NOMO-1 treated with dmso at 0.1 percent for 144 hours (cell line): ENCODE data around the gene SMIM1.
A peak's percentile ranks its signal among the peaks of the same experiment; 100 is the strongest.

Source experiments
- DNase-seq: peaks from one replicate; lab custom pipeline; 2025; ENCODE audit not compliant: unreplicated experiment; lab: John Stamatoyannopoulos, UW

The SMIM1 gene

DNA sequence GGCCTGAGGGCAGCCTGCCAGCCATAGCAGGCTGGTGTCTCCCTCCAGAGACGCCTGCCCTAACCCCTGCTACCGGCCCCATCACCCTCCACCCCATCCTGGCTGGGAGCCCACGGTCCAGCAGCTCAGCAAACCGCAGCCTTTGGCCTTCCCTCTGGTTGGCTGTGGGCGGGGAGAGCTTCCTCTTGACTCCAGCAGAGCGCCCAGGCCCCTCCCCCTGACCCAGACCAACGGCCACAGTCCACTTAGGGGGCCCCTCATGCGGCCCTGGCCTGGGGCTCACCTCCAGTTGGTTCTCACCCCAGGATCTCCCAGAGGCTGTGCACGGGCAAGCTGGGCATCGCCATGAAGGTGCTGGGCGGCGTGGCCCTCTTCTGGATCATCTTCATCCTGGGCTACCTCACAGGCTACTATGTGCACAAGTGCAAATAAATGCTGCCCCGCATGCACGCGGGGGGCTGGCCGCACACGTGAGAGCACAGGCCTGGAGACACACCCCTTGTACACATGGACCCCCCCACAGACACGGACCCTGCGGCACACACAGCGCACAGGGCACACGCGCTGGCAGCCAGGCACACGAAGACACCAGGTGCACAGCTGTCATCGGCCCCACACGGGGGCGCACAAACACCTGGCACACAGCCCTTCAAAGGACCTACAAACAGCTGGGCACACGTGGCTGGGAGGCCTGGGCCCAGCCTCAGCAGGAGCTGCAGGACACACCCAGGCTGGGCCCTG lies 3.1 kb downstream of the SMIM1 start:
- peak; percentile 46 for DNase-seq

DNA sequence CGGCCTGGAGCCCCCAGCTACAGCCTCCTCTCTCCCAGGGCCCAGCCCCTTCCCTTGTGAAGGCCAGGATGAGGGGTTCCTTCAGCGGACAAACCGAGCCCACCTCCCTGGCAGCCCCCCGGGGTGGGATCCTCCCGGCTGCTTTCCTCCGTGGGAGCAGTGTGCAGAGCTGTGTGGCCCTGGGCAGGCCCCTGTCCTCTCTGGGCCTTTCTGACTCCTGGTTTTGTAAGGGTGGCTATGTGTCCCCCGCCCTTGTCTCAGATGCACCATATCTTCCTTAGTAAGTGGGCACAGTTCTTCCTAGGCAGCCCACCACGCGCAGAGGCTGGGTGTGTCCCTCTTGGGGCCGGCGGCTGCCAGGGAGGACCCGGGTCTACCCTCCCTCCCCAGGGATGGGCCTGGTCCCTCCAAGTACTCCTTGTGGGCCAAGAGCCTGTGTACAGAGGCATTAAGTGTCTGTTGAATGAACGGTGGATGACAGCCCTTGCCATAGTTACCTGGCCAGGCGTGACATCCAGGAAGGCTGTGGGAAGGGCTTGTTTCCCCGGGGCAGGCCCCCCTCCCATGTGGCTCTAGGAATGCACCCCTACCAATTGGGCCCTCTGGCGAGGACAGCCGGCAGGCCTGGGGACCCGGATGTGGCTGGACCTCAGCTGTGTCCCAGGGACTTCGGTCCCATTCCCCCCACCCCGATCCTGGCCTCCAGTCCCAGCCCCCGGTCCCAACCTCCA lies 3.8 kb downstream of the SMIM1 start:
- DNase-seq, result no peak

DNA sequence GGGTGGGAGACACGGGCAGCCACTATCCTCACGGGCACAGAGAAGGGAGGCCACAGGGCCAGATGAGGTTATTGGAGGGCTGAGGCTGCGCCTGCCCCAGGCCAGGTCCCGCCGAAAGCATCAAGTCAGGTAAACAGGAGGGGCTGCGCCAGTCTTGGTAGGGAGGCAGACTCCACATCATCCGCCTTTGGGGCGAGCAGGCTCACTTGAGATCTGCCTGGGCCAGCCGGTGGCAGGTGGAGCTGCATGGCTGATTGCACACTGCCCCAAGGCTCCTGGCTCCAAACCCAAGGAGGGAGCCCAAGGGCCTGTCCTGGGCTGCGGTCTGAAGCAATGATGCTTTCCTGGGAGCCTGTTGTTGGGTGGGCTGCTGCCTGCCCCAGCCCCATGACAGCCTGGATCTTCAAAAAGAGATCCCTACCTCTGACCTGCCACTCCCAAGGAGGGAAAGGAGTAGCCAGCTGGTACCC lies 4.6 kb downstream of the SMIM1 start:
- no peak for DNase-seq

DNA sequence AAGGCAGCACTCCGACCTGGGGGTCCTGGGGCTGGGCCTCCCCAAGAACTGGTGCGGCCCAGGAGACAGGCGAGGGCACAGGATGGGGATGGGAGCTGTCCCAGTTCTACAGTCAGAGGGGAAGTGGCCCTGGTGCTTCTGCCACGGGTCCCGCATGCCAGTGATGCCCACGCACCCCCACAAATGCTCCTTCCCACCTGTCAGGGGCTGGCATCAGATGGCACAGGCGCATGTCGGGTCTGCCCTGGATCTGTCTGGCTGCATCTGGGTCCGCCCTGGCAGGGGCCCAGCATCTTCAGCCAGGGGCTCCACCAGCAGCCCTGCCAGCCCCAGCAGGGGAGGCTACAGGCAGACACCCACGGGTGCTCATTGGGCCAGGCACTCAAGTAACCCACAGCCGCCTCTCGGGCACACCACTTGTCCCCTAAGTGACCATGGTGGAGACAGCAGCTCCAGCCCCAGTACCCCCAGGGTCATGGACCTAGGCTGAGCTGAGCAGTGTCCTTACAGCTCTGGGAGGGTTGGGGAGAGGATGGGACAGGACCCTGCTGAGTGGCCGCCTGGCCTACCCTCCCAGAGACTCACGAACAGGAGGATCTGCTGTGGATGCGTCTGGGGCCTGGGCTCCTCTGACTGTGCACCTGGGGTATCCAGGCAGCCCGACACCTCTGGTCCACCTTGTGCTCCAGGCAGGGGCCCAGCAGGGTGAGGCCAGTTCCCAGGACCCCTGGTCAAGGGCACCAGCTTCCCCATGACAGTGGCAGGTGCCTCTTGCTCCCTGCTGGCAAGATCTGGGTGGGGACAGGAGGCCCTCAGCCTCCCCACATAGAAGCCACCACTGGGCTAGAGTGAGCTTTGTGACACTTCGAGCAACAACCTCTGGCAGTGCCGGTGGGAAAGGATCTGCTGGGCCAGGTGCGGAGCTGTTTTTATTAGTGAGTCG lies 5.4 kb downstream of the SMIM1 start:
- no peak for DNase-seq

DNA sequence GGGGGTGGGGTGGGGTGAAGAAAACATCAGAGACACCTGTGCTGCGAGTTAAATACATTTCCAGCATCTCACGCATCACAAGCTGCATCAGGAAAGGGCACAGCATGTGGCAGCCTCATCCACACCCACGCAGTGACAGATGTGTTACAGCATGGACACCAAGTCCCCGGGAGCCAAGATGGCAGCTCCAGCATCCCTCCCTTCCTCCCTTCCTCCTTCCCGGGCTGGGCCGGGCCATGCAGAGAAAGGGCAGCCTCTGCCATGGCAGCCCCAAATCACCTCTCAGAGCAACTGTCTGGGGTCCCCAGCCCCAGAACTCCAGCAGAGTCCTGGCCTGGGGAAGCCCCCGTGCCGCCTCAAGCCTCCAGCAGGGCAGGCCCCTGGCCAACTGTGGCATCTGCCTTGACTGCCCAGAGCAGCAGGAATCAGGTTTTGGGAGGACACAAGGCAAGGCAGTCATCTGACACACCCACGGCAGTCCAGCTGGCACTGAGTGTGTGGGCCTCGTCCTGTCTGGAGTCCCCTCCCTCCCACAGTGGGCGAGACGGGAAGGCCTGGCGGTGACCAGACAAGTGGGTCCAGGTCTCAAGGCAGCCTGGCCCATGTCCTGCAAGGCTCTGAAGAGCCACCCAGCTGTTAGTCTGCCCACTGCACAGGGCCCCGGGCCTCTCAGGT lies 6.2 kb downstream of the SMIM1 start:
- no peak for DNase-seq

DNA sequence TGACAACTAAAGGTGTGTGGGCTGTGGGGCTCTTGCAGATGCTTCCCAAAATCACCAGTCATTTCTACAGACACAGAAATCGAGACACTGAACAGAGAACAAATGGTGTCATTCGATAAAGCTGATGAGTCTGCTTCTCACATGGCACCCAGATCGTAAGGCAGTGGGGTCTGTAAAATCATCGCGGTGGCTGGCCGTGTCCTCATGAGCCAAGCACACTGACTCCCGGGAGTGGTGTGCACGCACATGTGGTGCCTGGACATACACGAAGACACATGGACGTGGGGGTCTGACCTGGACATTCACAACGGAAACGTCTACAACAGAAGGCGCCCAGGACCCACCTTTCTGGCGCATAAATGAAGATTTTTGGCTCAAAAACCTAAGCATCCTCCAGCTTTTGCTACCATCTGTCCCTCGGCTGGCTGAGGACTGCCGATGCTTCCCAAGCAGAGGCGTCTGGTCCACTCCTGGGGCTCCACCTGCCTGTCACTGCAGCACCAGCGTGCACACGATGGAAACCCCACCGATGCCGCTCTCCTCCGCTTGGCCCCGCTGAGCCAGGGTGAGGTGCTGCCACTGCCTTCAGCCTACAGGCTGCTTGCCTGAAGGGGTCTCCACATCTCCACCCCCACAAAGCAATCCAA lies 6.8 kb downstream of the SMIM1 start:
- DNase-seq, result no peak

GRCh38 chr1:3779912-3780416 lies 7.4 kb downstream of the SMIM1 start:
- DNase-seq, result no peak

GRCh38 chr1:3780901-3781300 lies 8.4 kb downstream of the SMIM1 start:
- DNase-seq, result no peak

- no peak for DNase-seq
These were observed 11.3 kb downstream of the SMIM1 start for GRCh38 chr1:3783651-3784474.

- no peak for DNase-seq
These were observed 12.5 kb downstream of the SMIM1 start for GRCh38 chr1:3785045-3785444.

DNA sequence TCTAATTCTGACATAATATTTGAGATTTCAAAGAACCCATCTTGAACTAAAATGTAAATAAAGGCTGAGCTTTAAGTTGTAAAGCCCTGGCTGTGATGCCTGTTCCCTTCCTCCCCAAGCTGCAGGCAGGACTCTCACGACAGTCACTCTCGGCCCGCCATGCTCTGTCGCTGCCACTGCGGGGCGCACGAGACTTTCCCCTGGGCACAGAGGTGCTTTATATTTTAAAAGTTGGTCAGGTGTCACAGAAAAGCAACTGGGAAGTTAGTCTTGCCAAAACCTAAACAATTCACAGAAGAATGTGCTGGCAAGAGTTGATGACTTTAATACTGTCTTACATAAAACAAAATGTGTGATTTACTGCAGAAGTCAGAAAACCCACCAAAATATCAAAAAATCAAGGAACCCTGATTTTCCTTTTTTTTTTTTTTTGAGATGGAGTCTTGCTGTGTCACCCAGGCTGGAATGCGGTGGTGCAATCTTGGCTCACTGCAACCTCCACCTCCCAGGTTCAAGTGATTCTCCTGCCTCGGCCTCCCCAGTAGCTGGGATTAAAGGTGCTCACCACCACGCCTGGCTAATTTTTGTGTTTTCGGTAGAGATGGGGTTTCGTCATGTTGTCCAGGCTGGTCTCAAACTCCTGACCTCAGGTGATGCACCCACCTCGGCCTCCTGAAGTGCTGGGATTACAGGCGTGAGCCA lies 13.1 kb downstream of the SMIM1 start:
- no peak for DNase-seq

GRCh38 chr1:3786468-3787348 lies 14.2 kb downstream of the SMIM1 start:
- DNase-seq, result no peak

GRCh38 chr1:3787349-3787715 lies 14.8 kb downstream of the SMIM1 start:
- no peak for DNase-seq

- DNase-seq, result no peak
These were observed 15.4 kb downstream of the SMIM1 start for GRCh38 chr1:3787745-3788605.

DNA sequence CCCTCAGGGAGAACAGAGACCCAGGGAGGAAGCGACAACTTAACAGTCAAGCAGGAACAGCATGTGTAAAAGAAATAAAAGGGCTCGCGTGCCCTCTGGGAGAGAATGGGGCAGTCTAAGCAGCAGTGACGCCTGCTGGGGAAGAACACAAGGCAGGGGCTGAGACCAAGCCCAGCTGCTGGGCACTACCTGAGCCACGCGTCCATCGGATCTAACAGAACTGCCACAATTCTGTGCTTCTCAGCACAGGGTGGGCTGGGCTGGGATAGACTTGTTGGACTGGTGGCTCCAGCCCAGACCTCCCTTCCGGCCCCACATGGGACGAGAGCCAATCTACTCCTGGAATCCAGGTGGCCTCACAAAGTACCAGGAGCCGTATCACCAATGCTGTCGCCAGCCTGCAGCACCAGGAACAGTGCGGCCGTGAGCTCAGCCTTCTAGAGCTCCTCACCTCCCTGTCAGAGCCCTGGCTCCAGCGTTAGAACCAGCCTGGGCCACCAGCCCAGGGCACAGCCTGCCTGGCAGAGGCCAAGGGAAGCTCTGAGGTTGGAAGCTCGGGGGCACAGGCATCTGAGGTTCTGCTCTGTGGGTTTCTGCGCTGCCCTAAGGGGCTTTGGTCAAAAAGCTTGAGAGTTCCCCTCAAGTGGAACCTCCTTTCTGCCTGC lies 16.3 kb downstream of the SMIM1 start:
- DNase-seq, result no peak
